Endothelial cell of hepatic sinusoid (primary cell): ENCODE measurements around the gene FAM83D.
"Not testable (repeated sequence)": the region's sequence is repeated elsewhere in the genome, so short reads cannot be mapped to it uniquely, and the experiment has no call there.

Experiments
- in situ Hi-C: cut with HindIII; loops from 2 replicates; pipeline ENCODE4 v1.10.0; 2017; ENCODE audit warnings: low sequenced_read_pairs

The FAM83D gene

GRCh38 chr20:38932457-38933120, 6.4 kb downstream of the FAM83D start:
- in situ Hi-C loops: no loop called here

GRCh38 chr20:38934530-38934929, 8.3 kb downstream of the FAM83D start:
- in situ Hi-C loops: no loop called here

- in situ Hi-C loops: no loop called here
Measured at GRCh38 chr20:38935285-38935684, 9.1 kb downstream of the FAM83D start.

- in situ Hi-C loops: no loop called here
Measured at GRCh38 chr20:38935967-38936407, 9.8 kb downstream of the FAM83D start.

- in situ Hi-C loops: no loop called here
Measured at GRCh38 chr20:38937000-38937399, 10.8 kb downstream of the FAM83D start.

- in situ Hi-C loops: no loop called here
Measured at GRCh38 chr20:38937978-38938473, 11.8 kb downstream of the FAM83D start.

- in situ Hi-C loops: no loop called here
Measured at GRCh38 chr20:38939686-38940085, 13.5 kb downstream of the FAM83D start.

- in situ Hi-C loops: no loop called here
Measured at GRCh38 chr20:38940644-38941043, 14.4 kb downstream of the FAM83D start.

GRCh38 chr20:38941726-38942389, 15.6 kb downstream of the FAM83D start:
- in situ Hi-C loops: no loop called here

GRCh38 chr20:38945012-38945411, 18.8 kb downstream of the FAM83D start:
- in situ Hi-C loops: no loop called here

GRCh38 chr20:38946836-38947235, 20.6 kb downstream of the FAM83D start:
- in situ Hi-C loops: no loop called here

- in situ Hi-C loops: no loop called here
Measured at GRCh38 chr20:38947931-38948362, 21.7 kb downstream of the FAM83D start.

- in situ Hi-C loops: no loop called here
Measured at GRCh38 chr20:38950254-38950653, 24.0 kb downstream of the FAM83D start.

GRCh38 chr20:38951611-38952010, 25.4 kb downstream of the FAM83D start:
- in situ Hi-C loops: no loop called here

GRCh38 chr20:38952153-38952552, 25.9 kb downstream of the FAM83D start:
- in situ Hi-C loops: no loop called here

- in situ Hi-C loops: no loop called here
Measured at GRCh38 chr20:38953630-38954340, 27.6 kb downstream of the FAM83D start.

GRCh38 chr20:38957235-38957876, 31.1 kb downstream of the FAM83D start:
- in situ Hi-C loops: no loop called here

GRCh38 chr20:38957915-38958485, 31.8 kb downstream of the FAM83D start:
- in situ Hi-C loops: no loop called here

GRCh38 chr20:38960187-38960687, 34.0 kb downstream of the FAM83D start:
- in situ Hi-C loops: not testable (repeated sequence)

- in situ Hi-C loops: no loop called here
Measured at GRCh38 chr20:38961530-38962043, 35.4 kb downstream of the FAM83D start.
